Measurements from ENCODE around the gene PLEKHA8. TPM values are rescaled to one million over a fixed set of nuclear protein-coding genes. Genes with fewer than 3 reads are reported as not detected.

Gene PLEKHA8
- total and polyA plus RNA-seq, 2 of the 8 experiments (the other 6 are each of a cell fraction or from before 2014, with no cell fraction given): 10.7 to 44.0 TPM

GRCh38 chr7:30136117-30136731 is 108.0 kb downstream of the PLEKHA8 start (continued):
- 0 out of 2 replicates have a peak, but pooled peaks have one; percentile 23 for TF ChIP-seq YY1 (IDR thresholded peaks at IDR 0.05; ENCODE audit: low read depth, low read length)
- TF ChIP-seq NRF1 (IDR thresholded peaks at IDR 0.05; ENCODE audit: low read depth, low read length): no peak
